ENCODE data around the gene MT1H.

- TF ChIP-seq CTCF (tag by site-specific recombination; IDR thresholded peaks at IDR 0.05), result no peak
- no peak for TF ChIP-seq ZBTB49 (tag by site-specific recombination; IDR thresholded peaks at IDR 0.05; ENCODE audit: low read depth)
- TF ChIP-seq ZFP37 (tag by site-specific recombination; IDR thresholded peaks at IDR 0.05), result no peak
- TF ChIP-seq ZNF510 (tag by site-specific recombination; IDR thresholded peaks at IDR 0.05; ENCODE audit: insufficient replicate concordance), result no peak
- TF ChIP-seq ZNF350 (tag by site-specific recombination; IDR thresholded peaks at IDR 0.05), result no peak
- TF ChIP-seq ZBTB11 (tag by site-specific recombination; conservative IDR thresholded peaks at IDR 0.05; ENCODE audit: low read depth), result no peak
- TF ChIP-seq REST (tag by site-specific recombination; IDR thresholded peaks at IDR 0.05), result no peak
- TF ChIP-seq ZNF560 (tag by site-specific recombination; IDR thresholded peaks at IDR 0.05; ENCODE audit: borderline replicate concordance), result no peak
Measured at GRCh38 chr16:56632156-56632847, 37.3 kb upstream of the MT1H start, which contains the start of gene MT1M.
